Loucy (cell line): ENCODE results near the gene VAV1.

Source experiments
- EZH2phosphoT487 ChIP-seq: fragments of 200-600 bp; IDR thresholded peaks from 2 replicates; pipeline ENCODE4 v1.6.1; 2018; ENCODE audit warnings: antibody characterized with exemption, mild to moderate bottlenecking, moderate library complexity, borderline replicate concordance
- TF ChIP-seq, protein P1 (sequence below): fragments of 200-600 bp; sonication (generic); conservative IDR thresholded peaks from 2 replicates; pipeline ENCODE4 v1.5.1; 2014; ENCODE audit warnings: mild to moderate bottlenecking, antibody characterized with exemption, low read length

- TF ChIP-seq, protein P1, sequence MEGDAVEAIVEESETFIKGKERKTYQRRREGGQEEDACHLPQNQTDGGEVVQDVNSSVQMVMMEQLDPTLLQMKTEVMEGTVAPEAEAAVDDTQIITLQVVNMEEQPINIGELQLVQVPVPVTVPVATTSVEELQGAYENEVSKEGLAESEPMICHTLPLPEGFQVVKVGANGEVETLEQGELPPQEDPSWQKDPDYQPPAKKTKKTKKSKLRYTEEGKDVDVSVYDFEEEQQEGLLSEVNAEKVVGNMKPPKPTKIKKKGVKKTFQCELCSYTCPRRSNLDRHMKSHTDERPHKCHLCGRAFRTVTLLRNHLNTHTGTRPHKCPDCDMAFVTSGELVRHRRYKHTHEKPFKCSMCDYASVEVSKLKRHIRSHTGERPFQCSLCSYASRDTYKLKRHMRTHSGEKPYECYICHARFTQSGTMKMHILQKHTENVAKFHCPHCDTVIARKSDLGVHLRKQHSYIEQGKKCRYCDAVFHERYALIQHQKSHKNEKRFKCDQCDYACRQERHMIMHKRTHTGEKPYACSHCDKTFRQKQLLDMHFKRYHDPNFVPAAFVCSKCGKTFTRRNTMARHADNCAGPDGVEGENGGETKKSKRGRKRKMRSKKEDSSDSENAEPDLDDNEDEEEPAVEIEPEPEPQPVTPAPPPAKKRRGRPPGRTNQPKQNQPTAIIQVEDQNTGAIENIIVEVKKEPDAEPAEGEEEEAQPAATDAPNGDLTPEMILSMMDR = no peak
- no peak for TF ChIP-seq EZH2phosphoT487
Observed at GRCh38 chr19:6849876-6850275, 77.4 kb downstream of the VAV1 start.
